ENCODE measurements around the gene PSMB5.

DNA sequence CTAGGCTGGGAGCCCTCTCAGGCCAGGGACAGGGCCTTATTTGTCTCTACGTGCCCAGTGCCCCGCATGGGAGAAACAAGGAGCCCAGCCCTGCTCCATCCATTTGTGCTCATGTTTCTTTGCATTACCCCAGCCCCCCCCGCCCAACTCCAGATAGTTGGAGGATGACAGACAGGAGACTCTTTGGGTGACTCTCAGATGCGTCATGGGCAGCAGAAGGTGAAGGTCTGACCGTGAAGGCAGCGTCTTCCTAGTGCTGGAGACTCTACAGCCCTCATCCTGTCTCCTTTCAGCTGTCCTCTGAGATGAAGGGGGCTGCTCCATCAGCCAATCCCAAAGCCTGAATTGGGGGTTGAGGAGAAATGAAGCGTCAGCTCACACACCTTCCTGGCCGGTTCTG is 7.0 kb upstream of the PSMB5 start:
- TF ChIP-seq, protein P1, sequence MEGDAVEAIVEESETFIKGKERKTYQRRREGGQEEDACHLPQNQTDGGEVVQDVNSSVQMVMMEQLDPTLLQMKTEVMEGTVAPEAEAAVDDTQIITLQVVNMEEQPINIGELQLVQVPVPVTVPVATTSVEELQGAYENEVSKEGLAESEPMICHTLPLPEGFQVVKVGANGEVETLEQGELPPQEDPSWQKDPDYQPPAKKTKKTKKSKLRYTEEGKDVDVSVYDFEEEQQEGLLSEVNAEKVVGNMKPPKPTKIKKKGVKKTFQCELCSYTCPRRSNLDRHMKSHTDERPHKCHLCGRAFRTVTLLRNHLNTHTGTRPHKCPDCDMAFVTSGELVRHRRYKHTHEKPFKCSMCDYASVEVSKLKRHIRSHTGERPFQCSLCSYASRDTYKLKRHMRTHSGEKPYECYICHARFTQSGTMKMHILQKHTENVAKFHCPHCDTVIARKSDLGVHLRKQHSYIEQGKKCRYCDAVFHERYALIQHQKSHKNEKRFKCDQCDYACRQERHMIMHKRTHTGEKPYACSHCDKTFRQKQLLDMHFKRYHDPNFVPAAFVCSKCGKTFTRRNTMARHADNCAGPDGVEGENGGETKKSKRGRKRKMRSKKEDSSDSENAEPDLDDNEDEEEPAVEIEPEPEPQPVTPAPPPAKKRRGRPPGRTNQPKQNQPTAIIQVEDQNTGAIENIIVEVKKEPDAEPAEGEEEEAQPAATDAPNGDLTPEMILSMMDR (IDR thresholded peaks at IDR 0.05) = no peak
- TF ChIP-seq POLR2AphosphoS5 (IDR thresholded peaks at IDR 0.05) = no peak

Data from esophagus muscularis mucosa (tissue), 3 donors.